K562 (cell line): ENCODE data around the gene OXNAD1.

Experiments
- CEBPB ChIP-seq: fragments of 450-650 bp; IDR thresholded peaks from 2 replicates; pipeline ENCODE4 v1.6.1; 2016; ENCODE audit warnings: missing genetic modification characterization, missing compliant biosample characterization
- DPF2 ChIP-seq: fragments of 450-650 bp; IDR thresholded peaks from 2 replicates; pipeline ENCODE4 v1.6.1; 2016
- EZH2 ChIP-seq: IDR thresholded peaks from 2 replicates; pipeline ENCODE4 v1.6.1; 2012; ENCODE audit warnings: low read depth, mild to moderate bottlenecking, inconsistent platforms, low read length, borderline replicate concordance
- KDM4B ChIP-seq, 2 experiments: fragments of 450-650 bp in 1 of 2; sonication (generic) in 1 of 2; IDR thresholded peaks; 2 replicates each; pipeline ENCODE4 v1.6.1; 2016 to 2017; ENCODE audit warnings: borderline replicate concordance in 2 of 2, antibody characterized with exemption in 1 of 2, low read depth in 1 of 2, mild to moderate bottlenecking in 1 of 2
- MYC ChIP-seq, 2 experiments: fragments of 250-450 bp in 1 of 2; sonication (Bioruptor Pico) in 1 of 2; IDR thresholded peaks; 2 replicates each; pipeline versions ENCODE4 v1.5.1 to v1.6.1; 2012 to 2021; ENCODE audit warnings: low read depth in 2 of 2, borderline replicate concordance in 1 of 2, improper control_type of control experiment in 1 of 2, low read length in 1 of 2, mild to moderate bottlenecking in 1 of 2, moderate library complexity in 1 of 2
- POLR2A ChIP-seq: fragments of 450-650 bp; conservative IDR thresholded peaks from 2 replicates; pipeline ENCODE4 v1.6.1; 2016
- RBM39 ChIP-seq: fragments of 200-400 bp; formaldehyde crosslinking; optimal IDR thresholded peaks from 2 replicates; pipeline ENCODE3; 2018; ENCODE audit warnings: low read depth, low read length
- ZNF23 ChIP-seq: fragments of 250-450 bp; sonication (Bioruptor Pico); IDR thresholded peaks from 2 replicates; pipeline ENCODE4 v1.4.0; 2020; ENCODE audit warnings: mild to moderate bottlenecking
- ZNF324 ChIP-seq: fragments of 250-450 bp; sonication (Bioruptor Pico); IDR thresholded peaks from 2 replicates; pipeline ENCODE4 v1.4.0; 2020; ENCODE audit warnings: mild to moderate bottlenecking
- TF ChIP-seq, protein P1 (sequence below): fragments of 450-650 bp; IDR thresholded peaks from 2 replicates; pipeline ENCODE4 v1.6.1; 2016; ENCODE audit warnings: mild to moderate bottlenecking
- TF ChIP-seq, protein P2 (sequence below): sonication (generic); formaldehyde crosslinking; IDR thresholded peaks from 2 replicates; pipeline ENCODE4 v1.8.1; 2022; ENCODE audit warnings: missing genetic modification reagents
- TF ChIP-seq, protein P3 (sequence below), 2 experiments: fragments of 450-650 bp in 1 of 2; sonication (generic) in 1 of 2; formaldehyde crosslinking in 1 of 2; IDR thresholded peaks; 2 replicates each; pipeline versions ENCODE4 v1.7.1 to v1.9.0; 2016 to 2022; ENCODE audit warnings: inconsistent platforms in 1 of 2, mild to moderate bottlenecking in 1 of 2, missing genetic modification reagents in 1 of 2
- TF ChIP-seq, protein P4 (sequence below): sonication (generic); formaldehyde crosslinking; IDR thresholded peaks from 2 replicates; pipeline ENCODE4 v1.9.0; 2022; ENCODE audit warnings: mild to moderate bottlenecking, missing genetic modification reagents
- TF ChIP-seq, protein P5 (sequence below), 3 experiments: IDR thresholded peaks in 2 of 3; conservative IDR thresholded peaks in 1 of 3; 2 replicates each; pipeline ENCODE4 v1.5.1; 2011 to 2012; ENCODE audit warnings: low read length in 3 of 3, mild to moderate bottlenecking in 3 of 3, control low read depth in 2 of 3, improper control_type of control experiment in 1 of 3, inconsistent platforms in 1 of 3, low read depth in 1 of 3, mixed read lengths in 1 of 3, moderate library complexity in 1 of 3; ENCODE audit not compliant: insufficient read depth in 2 of 3

DNA sequence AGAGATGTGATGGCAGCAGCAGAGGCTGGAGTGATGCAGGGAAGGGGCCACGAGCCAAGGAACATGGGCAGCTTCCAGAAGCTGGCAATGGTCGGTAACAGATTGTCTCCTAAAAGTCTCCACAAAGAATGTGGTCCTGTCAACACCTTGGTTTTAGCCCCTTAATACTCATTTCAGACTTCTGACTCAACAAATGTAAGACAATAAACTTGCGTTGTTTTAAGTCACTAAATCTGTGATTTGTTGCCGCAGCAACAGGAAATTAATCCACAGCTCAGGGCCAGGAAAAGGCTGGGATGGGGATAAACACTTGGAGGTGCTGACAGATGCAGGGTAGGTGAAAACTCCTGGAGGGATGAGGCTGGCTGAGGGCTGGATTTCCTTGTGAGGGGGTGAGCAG lies 69.9 kb downstream of the OXNAD1 start:
- TF ChIP-seq RBM39 = no peak
- TF ChIP-seq, protein P1, sequence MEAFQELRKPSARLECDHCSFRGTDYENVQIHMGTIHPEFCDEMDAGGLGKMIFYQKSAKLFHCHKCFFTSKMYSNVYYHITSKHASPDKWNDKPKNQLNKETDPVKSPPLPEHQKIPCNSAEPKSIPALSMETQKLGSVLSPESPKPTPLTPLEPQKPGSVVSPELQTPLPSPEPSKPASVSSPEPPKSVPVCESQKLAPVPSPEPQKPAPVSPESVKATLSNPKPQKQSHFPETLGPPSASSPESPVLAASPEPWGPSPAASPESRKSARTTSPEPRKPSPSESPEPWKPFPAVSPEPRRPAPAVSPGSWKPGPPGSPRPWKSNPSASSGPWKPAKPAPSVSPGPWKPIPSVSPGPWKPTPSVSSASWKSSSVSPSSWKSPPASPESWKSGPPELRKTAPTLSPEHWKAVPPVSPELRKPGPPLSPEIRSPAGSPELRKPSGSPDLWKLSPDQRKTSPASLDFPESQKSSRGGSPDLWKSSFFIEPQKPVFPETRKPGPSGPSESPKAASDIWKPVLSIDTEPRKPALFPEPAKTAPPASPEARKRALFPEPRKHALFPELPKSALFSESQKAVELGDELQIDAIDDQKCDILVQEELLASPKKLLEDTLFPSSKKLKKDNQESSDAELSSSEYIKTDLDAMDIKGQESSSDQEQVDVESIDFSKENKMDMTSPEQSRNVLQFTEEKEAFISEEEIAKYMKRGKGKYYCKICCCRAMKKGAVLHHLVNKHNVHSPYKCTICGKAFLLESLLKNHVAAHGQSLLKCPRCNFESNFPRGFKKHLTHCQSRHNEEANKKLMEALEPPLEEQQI = no peak
- TF ChIP-seq, protein P2, sequence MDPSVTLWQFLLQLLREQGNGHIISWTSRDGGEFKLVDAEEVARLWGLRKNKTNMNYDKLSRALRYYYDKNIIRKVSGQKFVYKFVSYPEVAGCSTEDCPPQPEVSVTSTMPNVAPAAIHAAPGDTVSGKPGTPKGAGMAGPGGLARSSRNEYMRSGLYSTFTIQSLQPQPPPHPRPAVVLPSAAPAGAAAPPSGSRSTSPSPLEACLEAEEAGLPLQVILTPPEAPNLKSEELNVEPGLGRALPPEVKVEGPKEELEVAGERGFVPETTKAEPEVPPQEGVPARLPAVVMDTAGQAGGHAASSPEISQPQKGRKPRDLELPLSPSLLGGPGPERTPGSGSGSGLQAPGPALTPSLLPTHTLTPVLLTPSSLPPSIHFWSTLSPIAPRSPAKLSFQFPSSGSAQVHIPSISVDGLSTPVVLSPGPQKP = no peak
- TF ChIP-seq ZNF23 (CRISPR knock-in tag) = no peak
- TF ChIP-seq, protein P3, sequence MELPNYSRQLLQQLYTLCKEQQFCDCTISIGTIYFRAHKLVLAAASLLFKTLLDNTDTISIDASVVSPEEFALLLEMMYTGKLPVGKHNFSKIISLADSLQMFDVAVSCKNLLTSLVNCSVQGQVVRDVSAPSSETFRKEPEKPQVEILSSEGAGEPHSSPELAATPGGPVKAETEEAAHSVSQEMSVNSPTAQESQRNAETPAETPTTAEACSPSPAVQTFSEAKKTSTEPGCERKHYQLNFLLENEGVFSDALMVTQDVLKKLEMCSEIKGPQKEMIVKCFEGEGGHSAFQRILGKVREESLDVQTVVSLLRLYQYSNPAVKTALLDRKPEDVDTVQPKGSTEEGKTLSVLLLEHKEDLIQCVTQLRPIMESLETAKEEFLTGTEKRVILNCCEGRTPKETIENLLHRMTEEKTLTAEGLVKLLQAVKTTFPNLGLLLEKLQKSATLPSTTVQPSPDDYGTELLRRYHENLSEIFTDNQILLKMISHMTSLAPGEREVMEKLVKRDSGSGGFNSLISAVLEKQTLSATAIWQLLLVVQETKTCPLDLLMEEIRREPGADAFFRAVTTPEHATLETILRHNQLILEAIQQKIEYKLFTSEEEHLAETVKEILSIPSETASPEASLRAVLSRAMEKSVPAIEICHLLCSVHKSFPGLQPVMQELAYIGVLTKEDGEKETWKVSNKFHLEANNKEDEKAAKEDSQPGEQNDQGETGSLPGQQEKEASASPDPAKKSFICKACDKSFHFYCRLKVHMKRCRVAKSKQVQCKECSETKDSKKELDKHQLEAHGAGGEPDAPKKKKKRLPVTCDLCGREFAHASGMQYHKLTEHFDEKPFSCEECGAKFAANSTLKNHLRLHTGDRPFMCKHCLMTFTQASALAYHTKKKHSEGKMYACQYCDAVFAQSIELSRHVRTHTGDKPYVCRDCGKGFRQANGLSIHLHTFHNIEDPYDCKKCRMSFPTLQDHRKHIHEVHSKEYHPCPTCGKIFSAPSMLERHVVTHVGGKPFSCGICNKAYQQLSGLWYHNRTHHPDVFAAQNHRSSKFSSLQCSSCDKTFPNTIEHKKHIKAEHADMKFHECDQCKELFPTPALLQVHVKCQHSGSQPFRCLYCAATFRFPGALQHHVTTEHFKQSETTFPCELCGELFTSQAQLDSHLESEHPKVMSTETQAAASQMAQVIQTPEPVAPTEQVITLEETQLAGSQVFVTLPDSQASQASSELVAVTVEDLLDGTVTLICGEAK (IDR thresholded peaks at IDR 0.05) = no peak
- TF ChIP-seq, protein P3 (CRISPR knock-in tag; IDR thresholded peaks at IDR 0.05) = no peak
- TF ChIP-seq DPF2 = no peak
- no peak for TF ChIP-seq ZNF324 (CRISPR knock-in tag)
- TF ChIP-seq, protein P4, sequence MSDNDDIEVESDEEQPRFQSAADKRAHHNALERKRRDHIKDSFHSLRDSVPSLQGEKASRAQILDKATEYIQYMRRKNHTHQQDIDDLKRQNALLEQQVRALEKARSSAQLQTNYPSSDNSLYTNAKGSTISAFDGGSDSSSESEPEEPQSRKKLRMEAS (CRISPR knock-in tag) = no peak
- no peak for TF ChIP-seq KDM4B (IDR thresholded peaks at IDR 0.05; ENCODE audit: borderline replicate concordance in 2 of 2, low read depth in 1 of 2)
- TF ChIP-seq MYC (IDR thresholded peaks at IDR 0.05; ENCODE audit: low read depth, low read length) = no peak
- no peak for TF ChIP-seq MYC (CRISPR knock-in tag; IDR thresholded peaks at IDR 0.05; ENCODE audit: borderline replicate concordance, low read depth)
- TF ChIP-seq POLR2A = no peak
- TF ChIP-seq CEBPB (tag) = no peak
- no peak for TF ChIP-seq EZH2
- TF ChIP-seq, protein P5, sequence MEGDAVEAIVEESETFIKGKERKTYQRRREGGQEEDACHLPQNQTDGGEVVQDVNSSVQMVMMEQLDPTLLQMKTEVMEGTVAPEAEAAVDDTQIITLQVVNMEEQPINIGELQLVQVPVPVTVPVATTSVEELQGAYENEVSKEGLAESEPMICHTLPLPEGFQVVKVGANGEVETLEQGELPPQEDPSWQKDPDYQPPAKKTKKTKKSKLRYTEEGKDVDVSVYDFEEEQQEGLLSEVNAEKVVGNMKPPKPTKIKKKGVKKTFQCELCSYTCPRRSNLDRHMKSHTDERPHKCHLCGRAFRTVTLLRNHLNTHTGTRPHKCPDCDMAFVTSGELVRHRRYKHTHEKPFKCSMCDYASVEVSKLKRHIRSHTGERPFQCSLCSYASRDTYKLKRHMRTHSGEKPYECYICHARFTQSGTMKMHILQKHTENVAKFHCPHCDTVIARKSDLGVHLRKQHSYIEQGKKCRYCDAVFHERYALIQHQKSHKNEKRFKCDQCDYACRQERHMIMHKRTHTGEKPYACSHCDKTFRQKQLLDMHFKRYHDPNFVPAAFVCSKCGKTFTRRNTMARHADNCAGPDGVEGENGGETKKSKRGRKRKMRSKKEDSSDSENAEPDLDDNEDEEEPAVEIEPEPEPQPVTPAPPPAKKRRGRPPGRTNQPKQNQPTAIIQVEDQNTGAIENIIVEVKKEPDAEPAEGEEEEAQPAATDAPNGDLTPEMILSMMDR (IDR thresholded peaks at IDR 0.05 in 2 of 3, conservative IDR thresholded peaks at IDR 0.05 in 1 of 3; ENCODE audit: insufficient read depth in 2 of 3, low read depth in 1 of 3, low read length in 3 of 3) = no peak
